ENCODE measurements around the gene EWSR1.
"Not testable (repeated sequence)": the region's sequence is repeated elsewhere in the genome, so short reads cannot be mapped to it uniquely, and the experiment has no call there.

The EWSR1 gene, protein sequence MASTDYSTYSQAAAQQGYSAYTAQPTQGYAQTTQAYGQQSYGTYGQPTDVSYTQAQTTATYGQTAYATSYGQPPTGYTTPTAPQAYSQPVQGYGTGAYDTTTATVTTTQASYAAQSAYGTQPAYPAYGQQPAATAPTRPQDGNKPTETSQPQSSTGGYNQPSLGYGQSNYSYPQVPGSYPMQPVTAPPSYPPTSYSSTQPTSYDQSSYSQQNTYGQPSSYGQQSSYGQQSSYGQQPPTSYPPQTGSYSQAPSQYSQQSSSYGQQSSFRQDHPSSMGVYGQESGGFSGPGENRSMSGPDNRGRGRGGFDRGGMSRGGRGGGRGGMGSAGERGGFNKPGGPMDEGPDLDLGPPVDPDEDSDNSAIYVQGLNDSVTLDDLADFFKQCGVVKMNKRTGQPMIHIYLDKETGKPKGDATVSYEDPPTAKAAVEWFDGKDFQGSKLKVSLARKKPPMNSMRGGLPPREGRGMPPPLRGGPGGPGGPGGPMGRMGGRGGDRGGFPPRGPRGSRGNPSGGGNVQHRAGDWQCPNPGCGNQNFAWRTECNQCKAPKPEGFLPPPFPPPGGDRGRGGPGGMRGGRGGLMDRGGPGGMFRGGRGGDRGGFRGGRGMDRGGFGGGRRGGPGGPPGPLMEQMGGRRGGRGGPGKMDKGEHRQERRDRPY

GRCh38 chr22:29267858-29268510, at the start of gene EWSR1, which contains the start of gene RHBDD3:
Gene EWSR1 (plus strand): TSS chr22:29268268. CDS start chr22:29268337, 69 bp downstream.
Gene RHBDD3 (minus strand): TSS chr22:29267981. CDS start chr22:29265626, 2,355 bp downstream.
- peak; percentile 95 for DNase-seq

DNA sequence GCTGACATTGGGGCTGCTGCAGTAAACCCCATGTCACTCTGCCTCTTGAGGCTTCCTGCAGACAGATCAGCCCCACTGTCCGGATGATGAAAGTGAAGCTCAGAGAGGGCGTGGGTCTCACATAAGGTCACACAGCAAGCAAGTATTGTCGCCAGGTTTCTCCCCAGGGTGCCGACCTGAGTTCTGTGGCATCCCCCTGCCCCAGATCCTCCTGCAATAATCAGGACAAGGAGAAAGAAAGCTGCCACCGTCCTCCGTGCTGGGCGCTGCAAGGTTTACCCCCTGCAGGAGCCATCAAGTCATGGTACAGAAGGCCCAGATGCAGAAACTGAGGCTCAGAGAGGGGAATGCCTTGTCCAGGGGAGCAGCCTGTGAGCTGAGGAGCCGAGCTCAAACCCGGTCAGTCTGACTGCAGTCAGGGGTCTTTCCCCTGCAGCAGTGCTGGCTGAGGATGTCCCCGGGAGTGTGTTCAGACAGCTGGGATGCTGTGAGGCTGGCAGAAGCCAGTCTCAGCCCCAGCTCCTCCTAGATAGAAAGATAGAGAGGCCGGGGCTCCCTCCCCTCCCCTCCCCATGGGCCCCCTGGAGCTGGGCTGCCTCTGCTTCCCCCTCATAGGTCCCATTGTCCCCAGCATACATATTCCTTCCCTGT, 49.2 kb upstream of the EWSR1 start:
- DNase-seq: no peak

GRCh38 chr22:29219409-29219782, 48.7 kb upstream of the EWSR1 start:
- DNase-seq: not testable (repeated sequence)

DNA sequence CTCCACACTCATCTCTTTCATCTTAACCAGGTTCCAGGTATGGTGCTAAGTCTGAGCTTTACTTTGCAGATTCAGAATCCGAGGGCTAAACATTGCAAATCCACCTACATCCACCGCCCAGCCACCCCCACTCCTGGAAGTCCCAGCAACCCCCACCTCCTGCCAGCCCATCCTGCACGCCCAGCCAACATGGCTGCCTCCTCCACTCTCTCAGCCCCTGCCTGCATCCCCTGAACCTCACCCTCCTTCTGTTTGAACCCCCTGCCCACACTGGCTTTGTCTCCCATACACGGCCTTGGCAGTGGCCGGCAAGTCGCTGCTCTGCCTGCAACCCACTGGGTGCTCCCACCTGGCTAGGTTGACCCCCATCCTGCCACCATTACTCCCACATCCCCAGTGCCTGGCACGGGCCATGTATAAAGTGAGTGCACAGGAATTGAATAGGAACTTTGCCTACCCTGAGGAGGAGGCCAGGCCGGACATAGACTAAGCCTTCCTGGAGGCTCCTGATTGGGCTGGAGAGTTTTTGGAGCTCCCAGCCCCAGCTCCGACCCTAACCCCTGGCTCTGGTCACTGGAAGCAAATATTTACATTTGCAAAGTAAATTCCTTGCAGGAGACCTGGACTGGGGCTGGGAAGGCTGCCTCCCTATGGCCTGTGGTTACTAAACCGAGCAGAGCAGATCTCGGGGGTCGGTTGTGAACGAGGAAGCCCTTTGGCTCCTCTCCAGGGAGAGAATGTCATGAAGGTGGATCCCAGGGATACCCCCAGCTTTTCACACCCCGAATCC, 48.0 kb upstream of the EWSR1 start:
- DNase-seq: no peak

GRCh38 chr22:29224121-29224858, 43.8 kb upstream of the EWSR1 start:
- no peak for DNase-seq

DNA sequence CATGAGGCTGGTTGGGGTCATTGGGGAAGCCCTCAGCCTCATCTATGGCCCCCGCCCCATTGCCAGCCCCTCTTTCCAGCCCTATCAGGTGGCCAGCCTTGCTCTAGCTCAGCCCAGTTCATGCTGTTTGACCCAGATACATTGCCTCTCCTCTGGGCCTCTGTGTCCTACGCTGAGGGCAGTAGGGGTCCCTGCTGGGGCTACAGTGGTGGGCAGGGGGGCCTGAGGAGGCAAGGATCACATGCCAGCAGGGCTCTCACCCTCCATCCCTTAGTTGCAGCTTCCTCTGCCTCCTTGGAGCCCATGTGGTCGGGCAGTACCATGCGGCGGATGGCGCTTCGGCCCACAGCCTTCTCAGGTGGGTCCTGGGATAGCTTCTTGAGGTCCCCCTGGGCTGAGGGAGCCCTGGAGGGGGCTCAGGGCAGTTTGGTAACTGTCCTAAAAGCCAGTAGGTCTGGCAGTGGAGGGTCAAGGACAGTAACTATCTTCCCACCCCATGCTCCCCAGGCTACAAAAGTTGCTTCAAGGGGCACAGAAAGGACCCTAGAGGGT, 43.1 kb upstream of the EWSR1 start:
- no peak for DNase-seq

DNA sequence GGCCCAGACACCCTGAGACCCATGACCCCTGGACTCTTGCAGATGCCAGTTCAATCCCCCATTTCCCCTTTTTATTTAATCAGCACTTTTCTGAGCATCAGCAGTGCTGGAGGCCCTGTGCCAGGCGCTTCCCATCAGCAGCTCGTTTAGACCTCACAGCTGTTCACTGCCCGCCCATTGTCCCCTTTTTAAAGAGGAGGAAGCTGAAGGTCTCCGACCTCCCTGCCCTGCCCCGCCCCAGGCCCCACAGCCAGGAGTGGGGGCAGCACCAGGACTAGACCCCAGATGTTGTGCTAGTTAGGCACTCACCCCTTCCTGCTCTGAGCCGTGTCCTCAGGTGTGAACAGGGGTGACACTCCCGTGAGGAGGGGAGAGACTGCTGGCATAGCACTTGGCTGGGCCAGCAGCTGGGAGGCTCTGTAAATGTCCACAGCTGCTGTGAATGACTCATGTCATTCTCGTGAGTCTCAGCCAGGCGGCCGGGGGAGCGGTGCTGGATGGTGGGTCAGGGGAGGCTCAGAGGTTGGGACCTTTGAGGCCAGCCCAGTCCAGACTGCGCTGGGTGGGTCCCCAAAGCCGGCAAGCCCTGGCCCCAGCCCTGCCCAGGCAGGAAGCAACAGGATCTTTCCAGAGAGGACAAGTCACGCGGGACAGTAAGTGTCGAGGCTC, 42.5 kb upstream of the EWSR1 start:
- DNase-seq: no peak

GRCh38 chr22:29226351-29226981, 41.6 kb upstream of the EWSR1 start:
- DNase-seq: no peak

GRCh38 chr22:29230972-29231875, 36.8 kb upstream of the EWSR1 start:
- no peak for DNase-seq

GRCh38 chr22:29231971-29232959, 35.8 kb upstream of the EWSR1 start:
- no peak for DNase-seq

DNA sequence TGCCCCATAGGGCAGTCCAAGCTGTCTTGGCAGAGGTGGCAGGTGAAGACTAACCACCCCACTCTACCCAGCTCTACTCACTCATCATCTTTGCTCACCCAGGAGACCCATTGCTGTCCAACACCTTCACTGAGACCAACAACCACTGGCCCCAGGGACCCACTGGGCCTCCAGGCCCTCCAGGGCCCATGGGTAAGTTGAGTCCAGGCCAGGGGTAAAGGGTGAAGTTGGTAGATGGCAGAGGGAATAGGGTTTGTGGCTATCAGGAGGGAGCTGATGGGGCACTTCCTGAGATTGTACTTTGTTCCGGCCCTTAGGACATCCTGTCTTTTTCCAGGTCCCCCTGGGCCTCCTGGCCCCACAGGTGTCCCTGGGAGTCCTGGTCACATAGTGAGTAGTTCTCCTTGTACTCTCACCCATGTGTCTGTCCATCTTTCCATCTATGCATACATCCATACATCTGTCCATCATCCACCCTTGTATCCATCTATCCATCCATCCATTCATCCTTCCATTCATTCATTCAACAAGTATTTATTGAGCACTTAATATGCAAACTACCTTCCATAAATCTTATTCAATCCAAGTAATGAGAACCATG, 34.7 kb upstream of the EWSR1 start:
- DNase-seq: no peak

- not testable (repeated sequence) for DNase-seq
Observed at GRCh38 chr22:29240481-29240880, 27.6 kb upstream of the EWSR1 start.

DNA sequence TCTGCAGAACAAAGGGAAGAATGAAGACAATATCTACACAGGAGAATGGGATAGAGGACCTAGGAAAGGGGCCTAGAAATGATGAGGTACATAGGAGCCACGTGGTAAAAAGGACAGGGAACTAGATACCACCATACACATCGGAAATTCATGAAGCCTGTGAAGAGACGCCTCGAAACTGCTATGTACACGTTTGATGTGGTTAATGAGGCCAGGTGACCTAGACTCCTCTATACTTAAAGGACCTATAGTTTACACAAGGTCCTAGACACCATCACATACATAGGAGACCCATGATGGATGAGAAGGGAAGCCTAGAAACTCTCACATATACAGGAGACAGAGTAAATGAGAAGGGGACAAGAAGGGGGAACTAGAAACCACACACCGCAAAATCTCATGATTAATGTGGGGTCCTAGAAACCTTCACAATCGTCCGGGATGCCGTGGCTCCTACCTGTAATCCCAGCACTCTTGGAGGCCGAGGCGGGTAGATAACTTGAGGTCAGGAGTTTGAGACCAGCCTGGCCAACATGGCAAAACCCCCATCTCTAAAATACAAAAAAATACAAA, 24.1 kb upstream of the EWSR1 start:
- DNase-seq: no peak

DNA sequence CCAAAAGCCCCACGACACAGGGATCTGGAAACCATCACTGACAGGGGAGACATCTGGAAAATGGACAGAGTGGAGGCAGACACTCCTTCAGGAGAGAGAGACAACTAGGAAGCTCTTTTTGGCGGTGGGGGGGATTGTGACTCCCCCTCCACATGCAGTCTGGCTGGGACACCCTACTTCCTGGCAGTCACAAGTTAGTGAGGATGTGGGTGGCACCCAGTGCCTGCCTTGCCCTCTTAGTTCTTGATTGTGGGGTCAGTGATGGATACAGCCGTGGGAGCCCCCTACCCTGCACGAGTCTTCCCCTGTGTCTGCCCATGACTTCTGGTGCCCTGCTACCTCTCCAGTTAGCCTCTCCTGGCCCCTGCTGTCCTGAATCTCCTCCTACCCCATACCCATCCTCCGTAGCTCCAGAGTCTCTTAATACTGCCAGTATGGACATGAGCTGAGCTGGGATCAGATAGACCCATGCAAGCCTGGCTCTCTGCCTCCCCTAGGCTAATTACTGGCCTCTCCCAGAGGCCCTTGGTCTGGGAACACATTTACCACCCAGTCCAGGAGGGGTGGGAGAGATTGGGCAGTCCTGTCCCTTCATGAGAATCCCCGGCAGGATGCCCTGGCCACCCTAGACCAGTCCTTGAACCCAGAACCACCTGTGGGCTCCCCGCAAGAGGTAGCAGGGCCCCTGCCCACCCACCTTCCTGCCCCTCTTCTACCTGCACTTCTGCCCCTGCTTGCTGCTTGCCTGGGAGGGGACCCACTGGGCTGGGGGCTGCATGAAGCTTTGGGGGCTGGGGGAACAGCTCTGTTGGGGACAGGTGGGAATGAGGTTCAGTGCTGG, 23.1 kb upstream of the EWSR1 start:
- DNase-seq: no peak

GRCh38 chr22:29245626-29246385, 22.3 kb upstream of the EWSR1 start:
- no peak for DNase-seq
